ENCODE measurements around the gene PRLHR.

PRLHR gene

DNA sequence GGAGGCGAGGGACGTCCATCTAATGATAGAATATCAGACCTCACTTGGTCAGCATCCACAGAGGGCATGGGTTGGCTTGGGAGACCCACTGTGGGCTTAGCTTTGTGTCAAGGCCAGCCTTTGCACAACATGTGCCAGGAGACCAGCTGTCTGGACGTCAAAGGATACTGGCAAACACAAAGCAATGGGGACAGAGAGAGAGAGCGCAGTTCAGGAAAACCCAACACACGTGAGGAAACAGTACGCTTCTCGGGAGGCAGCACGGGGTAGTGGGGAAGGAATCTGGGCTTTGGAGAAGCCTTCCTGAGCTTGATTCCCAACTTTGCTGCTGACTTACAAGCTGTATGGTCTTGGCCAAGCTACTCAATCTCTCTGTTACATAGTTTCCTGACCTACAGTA, 14.7 kb downstream of the PRLHR start:
- TF ChIP-seq CREB1 (IDR thresholded peaks at IDR 0.05; ENCODE audit: low read depth), result no peak
- TF ChIP-seq, protein P1, sequence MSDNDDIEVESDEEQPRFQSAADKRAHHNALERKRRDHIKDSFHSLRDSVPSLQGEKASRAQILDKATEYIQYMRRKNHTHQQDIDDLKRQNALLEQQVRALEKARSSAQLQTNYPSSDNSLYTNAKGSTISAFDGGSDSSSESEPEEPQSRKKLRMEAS (IDR thresholded peaks at IDR 0.05), result no peak
- TF ChIP-seq, protein P2, sequence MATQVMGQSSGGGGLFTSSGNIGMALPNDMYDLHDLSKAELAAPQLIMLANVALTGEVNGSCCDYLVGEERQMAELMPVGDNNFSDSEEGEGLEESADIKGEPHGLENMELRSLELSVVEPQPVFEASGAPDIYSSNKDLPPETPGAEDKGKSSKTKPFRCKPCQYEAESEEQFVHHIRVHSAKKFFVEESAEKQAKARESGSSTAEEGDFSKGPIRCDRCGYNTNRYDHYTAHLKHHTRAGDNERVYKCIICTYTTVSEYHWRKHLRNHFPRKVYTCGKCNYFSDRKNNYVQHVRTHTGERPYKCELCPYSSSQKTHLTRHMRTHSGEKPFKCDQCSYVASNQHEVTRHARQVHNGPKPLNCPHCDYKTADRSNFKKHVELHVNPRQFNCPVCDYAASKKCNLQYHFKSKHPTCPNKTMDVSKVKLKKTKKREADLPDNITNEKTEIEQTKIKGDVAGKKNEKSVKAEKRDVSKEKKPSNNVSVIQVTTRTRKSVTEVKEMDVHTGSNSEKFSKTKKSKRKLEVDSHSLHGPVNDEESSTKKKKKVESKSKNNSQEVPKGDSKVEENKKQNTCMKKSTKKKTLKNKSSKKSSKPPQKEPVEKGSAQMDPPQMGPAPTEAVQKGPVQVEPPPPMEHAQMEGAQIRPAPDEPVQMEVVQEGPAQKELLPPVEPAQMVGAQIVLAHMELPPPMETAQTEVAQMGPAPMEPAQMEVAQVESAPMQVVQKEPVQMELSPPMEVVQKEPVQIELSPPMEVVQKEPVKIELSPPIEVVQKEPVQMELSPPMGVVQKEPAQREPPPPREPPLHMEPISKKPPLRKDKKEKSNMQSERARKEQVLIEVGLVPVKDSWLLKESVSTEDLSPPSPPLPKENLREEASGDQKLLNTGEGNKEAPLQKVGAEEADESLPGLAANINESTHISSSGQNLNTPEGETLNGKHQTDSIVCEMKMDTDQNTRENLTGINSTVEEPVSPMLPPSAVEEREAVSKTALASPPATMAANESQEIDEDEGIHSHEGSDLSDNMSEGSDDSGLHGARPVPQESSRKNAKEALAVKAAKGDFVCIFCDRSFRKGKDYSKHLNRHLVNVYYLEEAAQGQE (IDR thresholded peaks at IDR 0.05; ENCODE audit: low read depth), result no peak
- no peak for TF ChIP-seq TAF1 (IDR thresholded peaks at IDR 0.05; ENCODE audit: low read depth)
- no peak for TF ChIP-seq TCF12 (IDR thresholded peaks at IDR 0.05; ENCODE audit: low read depth)
- no peak for TF ChIP-seq EP300 (IDR thresholded peaks at IDR 0.05; ENCODE audit: borderline replicate concordance)
- TF ChIP-seq FOXM1 (IDR thresholded peaks at IDR 0.05; ENCODE audit: borderline replicate concordance, low read depth), result no peak
- no peak for TF ChIP-seq EGR1 (IDR thresholded peaks at IDR 0.05)
- TF ChIP-seq, protein P3, sequence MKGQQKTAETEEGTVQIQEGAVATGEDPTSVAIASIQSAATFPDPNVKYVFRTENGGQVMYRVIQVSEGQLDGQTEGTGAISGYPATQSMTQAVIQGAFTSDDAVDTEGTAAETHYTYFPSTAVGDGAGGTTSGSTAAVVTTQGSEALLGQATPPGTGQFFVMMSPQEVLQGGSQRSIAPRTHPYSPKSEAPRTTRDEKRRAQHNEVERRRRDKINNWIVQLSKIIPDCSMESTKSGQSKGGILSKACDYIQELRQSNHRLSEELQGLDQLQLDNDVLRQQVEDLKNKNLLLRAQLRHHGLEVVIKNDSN (IDR thresholded peaks at IDR 0.05), result no peak
- TF ChIP-seq ZBTB7A (IDR thresholded peaks at IDR 0.05; ENCODE audit: low read depth), result no peak
- no peak for TF ChIP-seq CEBPB (IDR thresholded peaks at IDR 0.05)

DNA sequence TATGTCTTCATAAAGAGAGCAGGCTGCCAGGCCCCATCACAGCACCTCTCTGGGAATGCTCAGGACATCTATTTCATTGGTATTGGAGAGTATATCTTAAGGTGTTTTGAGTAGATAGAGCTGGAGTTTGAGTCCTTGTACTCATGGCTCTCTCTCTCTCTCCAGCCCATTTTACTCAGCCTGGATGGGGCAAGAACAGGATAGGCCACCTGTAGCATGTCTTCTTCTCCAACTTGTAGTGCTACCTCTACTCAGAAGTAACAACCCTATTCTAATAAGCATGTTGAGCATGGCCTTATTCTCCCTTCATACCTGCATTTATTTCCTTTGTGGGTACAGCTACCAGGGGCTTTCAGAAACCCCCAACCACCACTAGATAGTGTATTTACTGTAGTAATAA, 21.9 kb downstream of the PRLHR start:
- TF ChIP-seq CEBPB (IDR thresholded peaks at IDR 0.05) (no peak), CREB1 (IDR thresholded peaks at IDR 0.05; ENCODE audit: low read depth) (no peak), TCF12 (IDR thresholded peaks at IDR 0.05; ENCODE audit: low read depth) (no peak), EP300 (IDR thresholded peaks at IDR 0.05; ENCODE audit: borderline replicate concordance) (no peak), FOXM1 (IDR thresholded peaks at IDR 0.05; ENCODE audit: borderline replicate concordance, low read depth) (no peak), EGR1 (IDR thresholded peaks at IDR 0.05) (no peak), NFIC (IDR thresholded peaks at IDR 0.05) (no peak), TAF1 (IDR thresholded peaks at IDR 0.05; ENCODE audit: low read depth) (no peak), TEAD4 (IDR thresholded peaks at IDR 0.05) (no peak), ZBTB7A (IDR thresholded peaks at IDR 0.05; ENCODE audit: low read depth) (no peak), RAD21 (IDR thresholded peaks at IDR 0.05; ENCODE audit: low read depth) (no peak), YY1 (IDR thresholded peaks at IDR 0.05; ENCODE audit: low read depth) (no peak)
- TF ChIP-seq, protein P1 (IDR thresholded peaks at IDR 0.05), result no peak
- TF ChIP-seq, protein P2 (IDR thresholded peaks at IDR 0.05; ENCODE audit: low read depth), result no peak
- TF ChIP-seq, protein P3 (IDR thresholded peaks at IDR 0.05), result no peak

DNA sequence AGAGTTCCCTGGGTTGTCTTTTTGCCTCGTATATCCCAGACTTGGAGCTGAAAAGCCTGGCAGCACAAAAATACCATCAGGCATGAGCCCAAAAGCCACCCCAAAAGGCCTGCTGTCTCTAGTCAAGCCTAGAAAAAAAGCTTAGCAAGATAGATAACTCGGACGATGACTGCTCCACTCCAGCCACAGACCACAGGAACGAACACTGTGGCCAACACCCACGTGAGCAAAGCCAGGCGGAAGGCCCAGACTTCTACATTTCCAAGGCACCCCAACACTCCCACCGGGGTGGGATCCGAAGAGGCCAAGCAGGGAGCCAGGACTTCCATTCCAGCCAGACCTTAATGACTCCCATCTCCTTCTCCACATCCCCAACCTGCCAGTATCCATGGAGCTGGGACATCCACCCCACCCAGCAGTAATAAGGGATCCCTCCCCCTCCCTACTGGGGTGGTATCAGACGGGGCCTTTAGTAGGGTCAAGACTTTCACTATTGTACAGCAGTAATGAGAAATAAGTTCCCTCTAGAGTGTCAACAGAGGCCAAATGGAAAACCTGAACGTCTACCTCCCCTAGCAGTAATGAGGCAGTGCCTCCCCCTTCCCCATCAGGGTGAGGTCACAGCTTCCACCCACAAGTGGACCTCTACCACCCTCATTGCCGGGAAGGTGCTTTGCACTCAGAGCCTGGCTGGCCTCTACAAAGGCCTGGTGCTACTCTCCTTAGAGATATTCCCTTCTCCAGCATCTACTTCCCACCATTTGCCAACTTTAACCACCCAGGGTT, 23.0 kb downstream of the PRLHR start:
- TF ChIP-seq NFIC (IDR thresholded peaks at IDR 0.05) (no peak), FOXM1 (IDR thresholded peaks at IDR 0.05; ENCODE audit: borderline replicate concordance, low read depth) (no peak), ZBTB7A (IDR thresholded peaks at IDR 0.05; ENCODE audit: low read depth) (no peak), TEAD4 (IDR thresholded peaks at IDR 0.05) (no peak), CEBPB (IDR thresholded peaks at IDR 0.05) (no peak), TAF1 (IDR thresholded peaks at IDR 0.05; ENCODE audit: low read depth) (no peak), TCF12 (IDR thresholded peaks at IDR 0.05; ENCODE audit: low read depth) (no peak), RAD21 (IDR thresholded peaks at IDR 0.05; ENCODE audit: low read depth) (no peak), CREB1 (IDR thresholded peaks at IDR 0.05; ENCODE audit: low read depth) (no peak), EP300 (IDR thresholded peaks at IDR 0.05; ENCODE audit: borderline replicate concordance) (no peak), EGR1 (IDR thresholded peaks at IDR 0.05) (no peak), YY1 (IDR thresholded peaks at IDR 0.05; ENCODE audit: low read depth) (no peak)
- TF ChIP-seq, protein P3 (IDR thresholded peaks at IDR 0.05), result no peak
- TF ChIP-seq, protein P2 (IDR thresholded peaks at IDR 0.05; ENCODE audit: low read depth), result no peak
- TF ChIP-seq, protein P1 (IDR thresholded peaks at IDR 0.05), result no peak

Measured in Ishikawa (cell line).